ENCODE measurements around the gene RPS4Y2.

DNA sequence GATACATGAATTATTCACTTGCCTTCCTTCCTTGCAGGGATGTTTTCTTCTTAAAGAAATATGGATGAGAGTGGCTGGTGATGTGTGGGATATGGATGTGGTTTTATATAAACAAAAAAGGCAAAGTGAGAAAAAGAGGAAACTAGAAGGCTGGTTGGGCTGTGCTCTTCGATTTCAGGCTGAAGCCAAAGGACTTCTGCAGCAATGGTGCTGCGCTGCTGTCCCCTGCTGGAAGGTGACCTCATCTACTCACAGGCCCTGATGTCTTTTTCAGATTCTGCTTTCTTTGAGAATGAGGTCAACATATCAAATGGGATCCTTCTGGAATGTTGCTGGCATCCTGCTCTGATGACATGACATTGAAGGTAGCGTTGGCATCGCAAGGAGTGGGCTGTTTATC, 15.3 kb upstream of the RPS4Y2 start:
- TF ChIP-seq, protein P1, sequence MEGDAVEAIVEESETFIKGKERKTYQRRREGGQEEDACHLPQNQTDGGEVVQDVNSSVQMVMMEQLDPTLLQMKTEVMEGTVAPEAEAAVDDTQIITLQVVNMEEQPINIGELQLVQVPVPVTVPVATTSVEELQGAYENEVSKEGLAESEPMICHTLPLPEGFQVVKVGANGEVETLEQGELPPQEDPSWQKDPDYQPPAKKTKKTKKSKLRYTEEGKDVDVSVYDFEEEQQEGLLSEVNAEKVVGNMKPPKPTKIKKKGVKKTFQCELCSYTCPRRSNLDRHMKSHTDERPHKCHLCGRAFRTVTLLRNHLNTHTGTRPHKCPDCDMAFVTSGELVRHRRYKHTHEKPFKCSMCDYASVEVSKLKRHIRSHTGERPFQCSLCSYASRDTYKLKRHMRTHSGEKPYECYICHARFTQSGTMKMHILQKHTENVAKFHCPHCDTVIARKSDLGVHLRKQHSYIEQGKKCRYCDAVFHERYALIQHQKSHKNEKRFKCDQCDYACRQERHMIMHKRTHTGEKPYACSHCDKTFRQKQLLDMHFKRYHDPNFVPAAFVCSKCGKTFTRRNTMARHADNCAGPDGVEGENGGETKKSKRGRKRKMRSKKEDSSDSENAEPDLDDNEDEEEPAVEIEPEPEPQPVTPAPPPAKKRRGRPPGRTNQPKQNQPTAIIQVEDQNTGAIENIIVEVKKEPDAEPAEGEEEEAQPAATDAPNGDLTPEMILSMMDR (IDR thresholded peaks at IDR 0.05; ENCODE audit: borderline replicate concordance, extremely low read depth, low read length, poor library complexity, severe bottlenecking) = no peak
- TF ChIP-seq EZH2 (IDR thresholded peaks at IDR 0.05; ENCODE audit: borderline replicate concordance, low read depth, low read length, severe bottlenecking) = no peak

All from DND-41 (cell line).